ENCODE results near the gene NRARP.

NRARP gene

DNA sequence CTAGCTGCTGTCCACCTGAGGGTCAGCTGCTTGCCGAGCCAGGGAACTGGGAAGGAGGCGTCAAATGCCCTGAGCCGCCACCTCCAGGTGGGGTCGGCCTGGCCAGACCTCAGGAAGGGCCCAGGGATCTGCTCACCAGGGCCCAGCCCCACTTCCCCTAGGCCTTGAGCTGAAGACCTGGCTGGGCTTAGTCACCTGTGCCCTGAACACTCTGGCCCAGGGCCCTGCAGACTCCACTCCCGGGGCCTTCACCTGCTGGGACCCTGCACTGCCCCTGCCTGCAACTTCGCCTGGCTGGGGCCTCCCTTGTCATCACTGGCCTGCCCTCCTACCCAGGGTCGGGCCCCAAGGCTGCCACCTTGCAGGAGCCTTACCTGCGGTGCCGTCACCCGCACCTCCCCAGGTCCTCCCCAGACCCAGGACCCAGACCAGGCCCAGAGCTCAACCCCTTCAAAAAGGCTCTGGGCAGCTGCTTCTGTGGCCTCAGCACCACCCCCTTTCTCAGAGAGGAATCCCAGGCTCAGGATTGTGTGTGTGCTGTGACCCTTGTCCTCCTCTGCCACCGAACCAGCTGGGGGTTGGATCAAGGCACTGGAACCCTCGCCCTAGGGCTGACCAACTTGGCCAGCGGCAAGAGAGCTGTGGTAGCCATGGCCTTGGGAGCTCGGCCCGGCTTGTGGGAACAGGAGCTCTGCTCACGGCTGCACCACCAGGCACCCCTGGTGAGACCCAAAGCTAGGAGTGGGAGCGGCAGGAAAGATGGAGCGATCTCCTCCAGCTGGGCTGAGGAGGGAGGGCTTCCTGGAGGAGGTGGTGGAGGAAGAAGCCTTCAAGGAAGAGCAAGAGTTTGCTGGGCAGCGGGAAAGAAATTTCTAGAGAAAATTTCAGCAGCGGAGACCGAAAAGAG lies 48.1 kb downstream of the NRARP start:
- TF ChIP-seq, protein P1, sequence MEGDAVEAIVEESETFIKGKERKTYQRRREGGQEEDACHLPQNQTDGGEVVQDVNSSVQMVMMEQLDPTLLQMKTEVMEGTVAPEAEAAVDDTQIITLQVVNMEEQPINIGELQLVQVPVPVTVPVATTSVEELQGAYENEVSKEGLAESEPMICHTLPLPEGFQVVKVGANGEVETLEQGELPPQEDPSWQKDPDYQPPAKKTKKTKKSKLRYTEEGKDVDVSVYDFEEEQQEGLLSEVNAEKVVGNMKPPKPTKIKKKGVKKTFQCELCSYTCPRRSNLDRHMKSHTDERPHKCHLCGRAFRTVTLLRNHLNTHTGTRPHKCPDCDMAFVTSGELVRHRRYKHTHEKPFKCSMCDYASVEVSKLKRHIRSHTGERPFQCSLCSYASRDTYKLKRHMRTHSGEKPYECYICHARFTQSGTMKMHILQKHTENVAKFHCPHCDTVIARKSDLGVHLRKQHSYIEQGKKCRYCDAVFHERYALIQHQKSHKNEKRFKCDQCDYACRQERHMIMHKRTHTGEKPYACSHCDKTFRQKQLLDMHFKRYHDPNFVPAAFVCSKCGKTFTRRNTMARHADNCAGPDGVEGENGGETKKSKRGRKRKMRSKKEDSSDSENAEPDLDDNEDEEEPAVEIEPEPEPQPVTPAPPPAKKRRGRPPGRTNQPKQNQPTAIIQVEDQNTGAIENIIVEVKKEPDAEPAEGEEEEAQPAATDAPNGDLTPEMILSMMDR (IDR thresholded peaks at IDR 0.05; ENCODE audit: low read depth, low read length, poor library complexity, severe bottlenecking), result no peak
- TF ChIP-seq EZH2phosphoT487 (IDR thresholded peaks at IDR 0.05; ENCODE audit: borderline replicate concordance, low read length), result no peak
- peaks cover 48% of the 10 kb centered on the region for H3K4me1 ChIP-seq (ENCODE audit: control insufficient read depth, low read length)

GRCh38 chr9:137252555-137253506 lies 49.2 kb downstream of the NRARP start:
- H3K4me1 ChIP-seq (ENCODE audit: control insufficient read depth, low read length), result peaks cover 44% of the 10 kb centered on the region
- no peaks in the 10 kb centered on the region for H3K9me3 ChIP-seq (ENCODE audit: control insufficient read depth, insufficient read depth, low read length)
- H3K4me2 ChIP-seq (ENCODE audit: low read length), result peak overlapping the region; percentile 2; the same call in 1 of the 2 replicates
- H4K20me1 ChIP-seq (ENCODE audit: control insufficient read depth, insufficient read depth, low read depth, low read length), result no peaks in the 10 kb centered on the region
- peaks cover 21% of the 10 kb centered on the region for H3K36me3 ChIP-seq (ENCODE audit: control insufficient read depth, low read length)
- no peaks in the 10 kb centered on the region for H3K9me2 ChIP-seq (replicated peaks; ENCODE audit: control insufficient read depth, low read length)
- H3K4me3 ChIP-seq (ENCODE audit: low read length), result no peak overlapping the region
- no peak for TF ChIP-seq EZH2phosphoT487 (IDR thresholded peaks at IDR 0.05; ENCODE audit: borderline replicate concordance, low read length)
- TF ChIP-seq, protein P1 (IDR thresholded peaks at IDR 0.05; ENCODE audit: low read depth, low read length, poor library complexity, severe bottlenecking), result no peak
- no peaks in the 10 kb centered on the region for H3K27me3 ChIP-seq (ENCODE audit: control insufficient read depth, low read length)
- 0 out of 2 replicates have a peak, but pooled peaks cover 3% of the 10 kb centered on the region for H3F3A ChIP-seq (ENCODE audit: control insufficient read depth, insufficient read depth)
- H3K27ac ChIP-seq (ENCODE audit: low read depth, low read length), result no peak overlapping the region
- peaks cover 21% of the 10 kb centered on the region for H3K79me2 ChIP-seq (ENCODE audit: control insufficient read depth, low read length)

More for the DNA sequence above, 48.1 kb downstream of the NRARP start:
- H3K79me2 ChIP-seq (ENCODE audit: control insufficient read depth, low read length), result peaks cover 26% of the 10 kb centered on the region
- H3K27me3 ChIP-seq (ENCODE audit: control insufficient read depth, low read length), result no peaks in the 10 kb centered on the region
- H3K4me3 ChIP-seq (ENCODE audit: low read length), result peak overlapping the region; percentile 78
- H3K9me2 ChIP-seq (replicated peaks; ENCODE audit: control insufficient read depth, low read length), result no peaks in the 10 kb centered on the region
- no peaks in the 10 kb centered on the region for H3K9me3 ChIP-seq (ENCODE audit: control insufficient read depth, insufficient read depth, low read length)
- peaks cover 32% of the 10 kb centered on the region for H3K36me3 ChIP-seq (ENCODE audit: control insufficient read depth, low read length)
- no peak overlapping the region for H3K27ac ChIP-seq (ENCODE audit: low read depth, low read length)
- no peaks in the 10 kb centered on the region for H3F3A ChIP-seq (ENCODE audit: control insufficient read depth, insufficient read depth)
- H3K4me2 ChIP-seq (ENCODE audit: low read length), result peak overlapping the region; percentile 97
- H4K20me1 ChIP-seq (ENCODE audit: control insufficient read depth, insufficient read depth, low read depth, low read length), result no peaks in the 10 kb centered on the region

GRCh38 chr9:137251490-137252268 lies 50.4 kb downstream of the NRARP start:
- H3K36me3 ChIP-seq (ENCODE audit: control insufficient read depth, low read length), result peaks cover 14% of the 10 kb centered on the region
- no peaks in the 10 kb centered on the region for H3K9me2 ChIP-seq (replicated peaks; ENCODE audit: control insufficient read depth, low read length)
- H3K4me3 ChIP-seq (ENCODE audit: low read length), result no peak overlapping the region
- 0 out of 2 replicates have a peak, but pooled peaks cover 3% of the 10 kb centered on the region for H3F3A ChIP-seq (ENCODE audit: control insufficient read depth, insufficient read depth)
- TF ChIP-seq, protein P1 (IDR thresholded peaks at IDR 0.05; ENCODE audit: low read depth, low read length, poor library complexity, severe bottlenecking), result no peak
- TF ChIP-seq EZH2phosphoT487 (IDR thresholded peaks at IDR 0.05; ENCODE audit: borderline replicate concordance, low read length), result no peak
- H3K4me1 ChIP-seq (ENCODE audit: control insufficient read depth, low read length), result peaks cover 41% of the 10 kb centered on the region
- H3K9me3 ChIP-seq (ENCODE audit: control insufficient read depth, insufficient read depth, low read length), result no peaks in the 10 kb centered on the region
- no peak overlapping the region for H3K4me2 ChIP-seq (ENCODE audit: low read length)
- no peak overlapping the region for H3K27ac ChIP-seq (ENCODE audit: low read depth, low read length)
- H4K20me1 ChIP-seq (ENCODE audit: control insufficient read depth, insufficient read depth, low read depth, low read length), result no peaks in the 10 kb centered on the region
- peaks cover 15% of the 10 kb centered on the region for H3K79me2 ChIP-seq (ENCODE audit: control insufficient read depth, low read length)
- no peaks in the 10 kb centered on the region for H3K27me3 ChIP-seq (ENCODE audit: control insufficient read depth, low read length)
